SU-DHL-6 (cell line): ENCODE measurements around the gene PSMC6.

ENCODE experiments used
- H2AFZ ChIP-seq: fragments of 200-600 bp; sonication (generic); 2 replicates; pipeline ENCODE4 v1.6.1; 2014; ENCODE audit warnings: low read depth, mild to moderate bottlenecking, moderate library complexity, mixed read lengths, antibody characterized with exemption, low read length; ENCODE audit not compliant: severe bottlenecking
- H3F3A ChIP-seq: fragments of 200-600 bp; shearing (Covaris generic); 2 replicates; pipeline ENCODE4 v1.6.0; 2016; ENCODE audit warnings: antibody characterized with exemption, mild to moderate bottlenecking; ENCODE audit not compliant: insufficient read depth
- H3K27ac ChIP-seq: fragments of 200-600 bp; sonication (generic); 2 replicates; pipeline ENCODE4 v1.5.1; 2016; ENCODE audit warnings: low read depth, mild to moderate bottlenecking, low read length, moderate library complexity, mixed read lengths
- H3K27me3 ChIP-seq: fragments of 200-600 bp; sonication (generic), shearing (Covaris generic); 2 replicates; pipeline ENCODE4 v1.6.0; 2014; ENCODE audit warnings: mild to moderate bottlenecking, low read length
- H3K36me3 ChIP-seq: fragments of 200-600 bp; sonication (generic); 2 replicates; pipeline ENCODE4 v1.6.1; 2014; ENCODE audit warnings: mild to moderate bottlenecking, low read length, mixed read lengths
- H3K4me2 ChIP-seq: fragments of 300-600, 200-600 bp; shearing (Covaris generic), sonication (generic); 2 replicates; pipeline ENCODE4 v1.6.0; 2014; ENCODE audit warnings: low read length, low read depth, mild to moderate bottlenecking; ENCODE audit not compliant: poor library complexity, severe bottlenecking
- H3K4me3 ChIP-seq: fragments of 200-600 bp; sonication (generic); 2 replicates; pipeline ENCODE4 v1.5.1; 2014; ENCODE audit warnings: antibody characterized with exemption, low read length, mild to moderate bottlenecking, mixed read lengths; ENCODE audit not compliant: insufficient read depth, poor library complexity, severe bottlenecking
- H3K79me2 ChIP-seq: fragments of 200-600 bp; sonication (generic); 2 replicates; pipeline ENCODE4 v1.6.1; 2014; ENCODE audit warnings: mild to moderate bottlenecking, low read length, moderate library complexity; ENCODE audit not compliant: insufficient read depth
- H3K9ac ChIP-seq: fragments of 200-600 bp; sonication (generic); 2 replicates; pipeline ENCODE4 v1.7.0; 2014; ENCODE audit warnings: mild to moderate bottlenecking, low read length
- H3K9me2 ChIP-seq: fragments of 200-600 bp; sonication (generic); replicated peaks from 2 replicates; pipeline ENCODE4 v1.6.1; 2014; ENCODE audit warnings: low read length; ENCODE audit not compliant: insufficient read depth
- H3K9me3 ChIP-seq: fragments of 200-600 bp; sonication (generic); 2 replicates; pipeline ENCODE4 v1.6.1; 2014; ENCODE audit warnings: low read length, mixed read lengths; ENCODE audit not compliant: insufficient read depth
- H4K20me1 ChIP-seq: fragments of 200-600 bp; sonication (generic); 2 replicates; pipeline ENCODE4 v1.6.1; 2014; ENCODE audit warnings: low read depth, mild to moderate bottlenecking, antibody characterized with exemption, low read length, moderate library complexity, mixed read lengths
- CTCF ChIP-seq: fragments of 200-600 bp; sonication (generic); IDR thresholded peaks from one replicate; pipeline ENCODE4 v1.5.1; 2017; ENCODE audit warnings: antibody characterized with exemption, mild to moderate bottlenecking, low read length, moderate library complexity; ENCODE audit not compliant: insufficient read depth, poor library complexity, severe bottlenecking
- EZH2phosphoT487 ChIP-seq: fragments of 200-600 bp; sonication (generic), shearing (Covaris generic); conservative IDR thresholded peaks from 2 replicates; pipeline ENCODE4 v1.6.1; 2018; ENCODE audit warnings: mild to moderate bottlenecking, antibody characterized with exemption, low read length, moderate library complexity, mixed read lengths

The PSMC6 gene

GRCh38 chr14:52769887-52770286 is 62.9 kb downstream of the PSMC6 start:
- Histone ChIP-seq H3K27ac (no peak overlapping the region), H3F3A (no peaks in the 10 kb centered on the region), H3K27me3 (no peaks in the 10 kb centered on the region)

GRCh38 chr14:52776816-52777215 is 69.8 kb downstream of the PSMC6 start:
- Histone ChIP-seq H3K27ac (no peak overlapping the region), H3K9ac (no peak overlapping the region), H3K9me2 (no peaks in the 10 kb centered on the region), H3K4me3 (no peak overlapping the region), H3K4me2 (no peak overlapping the region), H4K20me1 (0 out of 2 replicates have a peak, but pooled peaks cover 3% of the 10 kb centered on the region), H3K79me2 (no peaks in the 10 kb centered on the region; the same call in 1 of the 2 replicates), H3F3A (no peaks in the 10 kb centered on the region), H2AFZ (no peak overlapping the region), H3K9me3 (no peaks in the 10 kb centered on the region), H3K27me3 (no peaks in the 10 kb centered on the region), H3K36me3 (peaks cover 14% of the 10 kb centered on the region; the same call in 1 of the 2 replicates)
- TF ChIP-seq CTCF (no peak), EZH2phosphoT487 (no peak)

More at GRCh38 chr14:52769887-52770286, 62.9 kb downstream of the PSMC6 start:
- Histone ChIP-seq H3K4me3 (no peak overlapping the region), H3K4me2 (no peak overlapping the region), H3K9ac (no peak overlapping the region), H4K20me1 (0 out of 2 replicates have a peak, but pooled peaks cover 3% of the 10 kb centered on the region), H3K9me2 (no peaks in the 10 kb centered on the region), H3K9me3 (no peaks in the 10 kb centered on the region), H3K36me3 (peaks cover 31% of the 10 kb centered on the region), H2AFZ (no peak overlapping the region), H3K79me2 (no peaks in the 10 kb centered on the region; the same call in 1 of the 2 replicates)
- TF ChIP-seq CTCF (no peak), EZH2phosphoT487 (no peak)
